GM20000 (cell line): Measurements from ENCODE around the gene KCTD4.

Source experiments
- DNase-seq: peaks from one replicate; pipeline ENCODE4 v3.0.0; 2012; ENCODE audit warnings: low spot score
- TF ChIP-seq, protein P1 (sequence below): IDR thresholded peaks from 2 replicates; pipeline ENCODE4 v1.5.1; 2012; ENCODE audit warnings: mild to moderate bottlenecking, control low read depth; ENCODE audit errors: extremely low read depth, missing control alignments

Gene KCTD4

GRCh38 chr13:45162821-45163220 is 38.0 kb downstream of the KCTD4 start:
- TF ChIP-seq, protein P1, sequence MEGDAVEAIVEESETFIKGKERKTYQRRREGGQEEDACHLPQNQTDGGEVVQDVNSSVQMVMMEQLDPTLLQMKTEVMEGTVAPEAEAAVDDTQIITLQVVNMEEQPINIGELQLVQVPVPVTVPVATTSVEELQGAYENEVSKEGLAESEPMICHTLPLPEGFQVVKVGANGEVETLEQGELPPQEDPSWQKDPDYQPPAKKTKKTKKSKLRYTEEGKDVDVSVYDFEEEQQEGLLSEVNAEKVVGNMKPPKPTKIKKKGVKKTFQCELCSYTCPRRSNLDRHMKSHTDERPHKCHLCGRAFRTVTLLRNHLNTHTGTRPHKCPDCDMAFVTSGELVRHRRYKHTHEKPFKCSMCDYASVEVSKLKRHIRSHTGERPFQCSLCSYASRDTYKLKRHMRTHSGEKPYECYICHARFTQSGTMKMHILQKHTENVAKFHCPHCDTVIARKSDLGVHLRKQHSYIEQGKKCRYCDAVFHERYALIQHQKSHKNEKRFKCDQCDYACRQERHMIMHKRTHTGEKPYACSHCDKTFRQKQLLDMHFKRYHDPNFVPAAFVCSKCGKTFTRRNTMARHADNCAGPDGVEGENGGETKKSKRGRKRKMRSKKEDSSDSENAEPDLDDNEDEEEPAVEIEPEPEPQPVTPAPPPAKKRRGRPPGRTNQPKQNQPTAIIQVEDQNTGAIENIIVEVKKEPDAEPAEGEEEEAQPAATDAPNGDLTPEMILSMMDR = no peak

DNA sequence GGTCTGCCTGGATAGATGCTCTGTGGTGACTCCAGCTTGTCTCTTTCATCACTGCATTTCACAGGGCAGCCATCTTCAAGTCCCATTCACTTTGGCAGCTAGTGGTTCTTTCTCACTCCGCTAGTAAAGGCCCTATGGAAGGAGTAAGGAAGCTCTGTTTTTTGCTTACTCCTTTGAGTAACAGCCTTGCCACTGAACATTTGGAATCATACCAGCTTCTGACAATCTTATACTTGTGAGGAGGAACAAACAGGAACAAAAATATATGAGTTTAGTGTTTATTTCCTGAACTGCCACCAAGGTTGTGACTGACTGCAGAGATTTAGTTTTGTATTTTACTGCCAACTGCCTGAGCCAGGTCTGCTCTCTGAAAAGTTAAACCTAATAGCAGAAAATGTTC is 38.7 kb downstream of the KCTD4 start:
- DNase-seq = no peak
- TF ChIP-seq, protein P1 = no peak

More at GRCh38 chr13:45162821-45163220, 38.0 kb downstream of the KCTD4 start:
- no peak for DNase-seq

GRCh38 chr13:45156565-45157361 is 44.1 kb downstream of the KCTD4 start:
- DNase-seq = no peak
- TF ChIP-seq, protein P1 = no peak

GRCh38 chr13:45149964-45150363 is 50.9 kb downstream of the KCTD4 start:
- no peak for DNase-seq
- TF ChIP-seq, protein P1 = no peak

GRCh38 chr13:45143346-45143751 is 57.5 kb downstream of the KCTD4 start:
- TF ChIP-seq, protein P1 = no peak

More at GRCh38 chr13:45143346-45143751, 57.5 kb downstream of the KCTD4 start:
- no peak for DNase-seq
